ELF-1 (cell line): ENCODE measurements around the gene ANKRD65.
"Not testable (repeated sequence)": the region's sequence is repeated elsewhere in the genome, so short reads cannot be mapped to it uniquely, and the experiment has no call there.

Experiments used
- DNase-seq: peaks from one replicate; pipeline ENCODE4 v3.0.0-alpha.2; 2016; ENCODE audit warnings: low read depth, low spot score

Gene ANKRD65

DNA sequence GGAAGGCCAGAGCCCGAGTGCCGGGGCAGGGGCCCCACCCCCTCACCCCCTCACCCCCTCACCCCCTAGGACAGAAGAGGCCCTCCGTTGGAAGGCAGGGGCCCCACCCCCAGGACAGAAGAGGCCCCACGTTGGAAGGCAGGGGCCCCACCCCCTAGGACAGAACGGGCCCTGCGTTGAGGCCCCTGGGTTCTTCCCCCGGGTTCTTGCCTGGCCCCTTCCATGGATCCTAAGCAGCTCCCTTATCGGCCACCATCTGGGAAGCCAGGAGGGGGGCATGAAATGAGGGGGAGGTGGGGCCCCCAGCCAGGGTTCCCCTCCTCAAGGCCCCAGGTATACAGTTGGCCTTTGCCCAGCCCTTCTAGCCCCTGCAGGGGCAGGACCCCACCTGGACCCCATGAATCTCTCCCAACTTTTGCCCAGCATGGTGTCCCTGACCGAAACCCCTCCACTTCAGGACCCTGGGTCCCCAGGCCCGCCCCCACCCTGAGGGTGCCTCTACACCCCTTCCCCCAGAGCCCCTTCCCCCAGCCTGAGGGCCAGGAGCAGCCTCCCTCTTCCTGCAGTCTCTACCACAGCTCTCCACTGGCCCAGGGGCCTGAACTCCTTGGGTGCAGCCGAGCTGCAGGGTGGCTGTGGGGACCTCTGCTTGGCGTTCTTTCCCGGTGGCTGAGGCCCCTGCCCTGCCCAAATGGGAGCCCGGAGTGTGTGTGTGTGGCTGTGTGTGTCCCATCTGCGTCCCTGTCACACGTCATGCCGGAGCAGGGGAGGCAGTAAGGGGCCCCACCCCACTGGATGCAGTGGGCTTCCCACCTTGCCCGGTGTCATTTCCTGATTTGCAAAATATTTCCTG, 10.1 kb upstream of the ANKRD65 start:
- no peak for DNase-seq

DNA sequence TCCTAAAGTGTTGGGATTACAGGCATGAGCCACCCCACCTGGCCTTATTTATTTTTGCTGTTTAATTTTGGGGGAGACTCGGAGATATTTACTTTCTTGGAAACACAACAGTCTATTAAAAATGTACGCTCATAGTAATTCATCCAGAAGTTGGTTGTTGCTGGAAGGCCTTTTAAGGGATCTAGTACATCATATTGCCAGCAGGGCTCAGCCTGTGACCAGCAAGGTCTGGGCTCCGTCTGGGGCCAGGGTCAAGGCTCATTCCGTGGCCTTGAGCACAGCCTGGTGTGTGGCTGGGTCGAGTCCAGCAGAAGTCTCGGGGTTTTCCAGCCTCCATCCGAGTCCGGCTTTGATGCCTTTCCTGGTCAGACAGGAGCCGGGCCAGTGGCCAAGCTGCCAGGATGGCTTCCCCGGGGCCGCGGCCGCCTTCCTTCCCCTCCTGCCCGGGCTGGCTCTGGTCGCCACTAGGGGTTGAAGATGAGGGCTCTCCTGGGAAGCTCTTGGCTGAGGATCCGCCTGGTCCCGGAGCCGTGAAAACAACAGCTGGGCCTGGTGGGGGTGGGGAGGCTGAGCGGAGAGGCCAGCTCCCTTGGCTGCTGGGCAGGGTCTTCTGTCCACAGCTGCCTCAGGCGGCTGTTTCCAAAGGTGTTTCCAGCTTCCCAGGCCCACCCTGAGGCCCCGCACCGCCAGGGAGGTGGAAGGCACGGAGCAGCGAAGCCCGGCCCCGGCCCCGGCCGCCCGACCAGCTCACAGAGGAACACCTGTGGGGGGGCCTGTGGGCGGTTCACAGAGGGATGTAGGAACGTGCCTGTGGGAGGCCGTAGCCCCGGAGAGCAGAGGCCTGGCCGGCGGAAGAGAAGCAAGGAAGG, 9.3 kb upstream of the ANKRD65 start:
- DNase-seq = peak; percentile 86

DNA sequence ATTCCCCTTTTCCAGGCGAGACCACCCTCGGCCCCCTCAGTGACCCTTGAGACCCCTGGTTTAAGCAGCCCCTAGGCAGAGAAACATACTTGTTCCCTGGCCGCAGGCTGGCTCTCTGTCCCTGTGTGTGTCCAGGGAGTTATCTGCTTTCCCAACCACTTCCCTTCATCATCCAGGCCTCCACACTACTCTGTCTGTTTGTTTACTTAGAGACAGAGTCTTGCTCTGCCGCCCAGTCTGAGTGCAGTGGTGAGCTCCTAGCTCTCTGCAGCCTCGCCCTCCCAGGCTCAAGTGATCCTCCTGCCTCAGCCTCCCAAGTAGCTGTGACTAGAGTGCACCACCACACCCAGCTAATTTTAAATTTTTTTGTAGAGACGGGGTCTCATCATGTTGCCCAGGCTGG, 8.6 kb upstream of the ANKRD65 start:
- DNase-seq = no peak

DNA sequence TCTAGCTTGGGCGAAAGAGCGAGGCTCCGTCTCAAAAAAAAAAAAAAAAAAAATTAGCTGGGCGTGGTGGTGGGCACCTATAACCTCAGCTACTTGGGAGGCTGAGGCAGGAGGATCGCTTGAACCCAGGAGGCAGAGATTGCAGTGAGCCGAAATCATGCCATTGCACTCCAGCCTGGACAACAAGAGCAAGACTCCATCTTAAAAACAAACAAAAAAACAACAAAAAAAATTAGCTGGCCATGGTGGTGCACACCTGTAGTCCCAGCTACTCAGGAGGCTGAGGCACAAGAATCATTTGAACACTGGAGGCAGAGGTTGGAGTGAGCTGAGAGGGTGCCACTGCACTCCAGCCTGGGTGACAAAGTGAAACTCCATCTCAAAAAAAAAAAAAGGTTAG, 7.9 kb upstream of the ANKRD65 start:
- DNase-seq = not testable (repeated sequence)

DNA sequence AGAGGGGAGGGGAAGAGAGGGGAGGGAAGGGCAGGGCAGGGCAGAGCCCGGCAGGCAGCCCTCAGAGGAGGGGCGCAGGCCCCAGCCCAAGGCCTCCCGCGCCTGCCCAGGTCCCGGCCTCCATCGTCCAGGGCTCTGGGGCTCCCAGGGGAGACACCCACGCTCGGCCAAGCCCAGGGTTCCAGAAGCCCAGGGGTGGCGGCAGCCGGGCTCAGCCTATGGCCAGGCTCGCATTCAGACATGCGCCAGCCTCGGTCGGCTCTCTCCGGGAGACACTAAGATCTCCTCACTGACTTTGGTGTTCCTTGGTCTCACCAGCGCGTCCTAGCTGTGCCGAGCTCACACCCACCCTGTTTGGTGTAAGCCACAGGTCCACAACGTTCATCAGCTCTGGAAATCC, 7.1 kb upstream of the ANKRD65 start:
- DNase-seq = no peak

DNA sequence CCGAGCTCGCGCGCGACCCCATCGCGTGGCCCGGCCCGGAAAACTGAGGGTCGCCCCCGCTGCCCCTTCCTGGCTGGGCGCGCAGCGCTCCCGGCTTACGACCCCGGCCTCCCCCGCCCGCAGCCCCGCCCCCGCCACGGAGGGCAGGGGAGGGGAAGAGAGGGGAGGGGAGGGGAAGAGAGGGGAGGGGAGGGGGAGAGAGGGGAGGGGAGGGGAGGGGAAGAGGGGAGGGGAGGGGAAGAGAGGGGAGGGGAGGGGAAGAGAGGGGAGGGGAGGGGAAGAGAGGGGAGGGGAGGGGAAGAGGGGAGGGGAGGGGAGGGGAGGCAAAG, 6.7 kb upstream of the ANKRD65 start:
- no peak for DNase-seq

DNA sequence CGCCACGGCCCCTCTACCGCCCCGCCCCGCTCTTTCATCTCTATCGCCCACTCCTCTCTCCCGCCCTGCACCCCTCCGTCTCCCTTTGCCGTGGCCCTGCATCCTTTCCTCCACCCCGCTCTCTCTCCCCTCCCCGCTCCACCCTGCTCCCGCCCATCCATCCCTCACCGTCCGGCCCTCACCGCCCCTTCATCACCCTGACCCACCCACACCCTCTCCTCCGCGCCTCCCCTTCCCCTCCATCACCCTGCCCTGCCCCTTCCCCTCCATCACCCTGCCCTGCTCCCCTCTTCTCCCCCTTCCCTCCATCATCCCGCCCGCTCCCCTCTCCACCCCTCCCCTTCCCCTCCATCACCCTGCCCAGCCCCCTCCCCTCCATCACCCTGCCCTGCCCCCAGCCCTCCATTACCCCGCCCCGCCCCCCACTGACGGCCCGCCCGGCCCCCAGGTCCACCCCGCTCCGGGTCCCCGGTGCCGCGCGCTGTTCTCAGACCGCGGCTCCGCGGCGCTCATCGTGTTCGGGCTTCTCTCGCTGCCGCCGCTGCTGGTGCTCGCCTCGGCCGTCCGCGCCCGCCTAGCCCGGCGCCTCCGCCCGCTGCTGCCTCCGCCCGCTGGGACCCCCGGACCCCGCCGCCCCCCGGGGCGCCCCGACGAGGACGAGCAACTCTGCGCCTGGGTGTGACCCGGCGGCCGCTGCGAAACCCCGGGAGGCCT, 6.2 kb upstream of the ANKRD65 start:
- DNase-seq = no peak

DNA sequence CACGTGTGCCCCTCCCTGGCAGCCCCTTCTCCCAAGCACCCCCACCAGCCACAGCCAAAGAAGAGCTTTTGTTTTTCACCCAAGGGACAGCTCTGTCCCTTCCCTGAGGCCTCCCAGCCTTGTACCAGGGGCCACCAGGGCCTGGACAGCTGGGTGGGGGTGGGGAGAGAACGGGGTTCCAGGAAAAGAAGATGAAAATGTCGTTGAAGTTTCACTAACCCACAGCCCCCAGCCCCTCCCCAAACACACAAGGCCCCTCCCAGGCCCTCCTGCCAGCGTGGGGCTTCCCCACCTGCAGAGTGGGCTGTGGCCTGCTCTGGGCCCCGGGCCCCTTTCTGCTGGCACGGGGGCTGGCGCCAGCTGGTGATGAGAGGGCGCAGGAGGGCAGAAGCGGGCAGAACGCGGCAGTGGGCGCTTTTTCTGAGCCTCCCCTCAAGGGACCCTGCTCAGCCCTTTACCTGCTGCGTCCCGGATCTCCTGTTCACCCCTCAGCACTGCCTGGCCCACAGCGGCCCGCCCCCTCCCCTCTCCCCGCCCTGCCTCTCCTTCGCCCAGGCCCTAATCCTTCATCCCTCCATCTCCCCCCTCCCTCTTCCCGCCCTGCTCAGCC, 5.5 kb upstream of the ANKRD65 start:
- peak; percentile 16 for DNase-seq

DNA sequence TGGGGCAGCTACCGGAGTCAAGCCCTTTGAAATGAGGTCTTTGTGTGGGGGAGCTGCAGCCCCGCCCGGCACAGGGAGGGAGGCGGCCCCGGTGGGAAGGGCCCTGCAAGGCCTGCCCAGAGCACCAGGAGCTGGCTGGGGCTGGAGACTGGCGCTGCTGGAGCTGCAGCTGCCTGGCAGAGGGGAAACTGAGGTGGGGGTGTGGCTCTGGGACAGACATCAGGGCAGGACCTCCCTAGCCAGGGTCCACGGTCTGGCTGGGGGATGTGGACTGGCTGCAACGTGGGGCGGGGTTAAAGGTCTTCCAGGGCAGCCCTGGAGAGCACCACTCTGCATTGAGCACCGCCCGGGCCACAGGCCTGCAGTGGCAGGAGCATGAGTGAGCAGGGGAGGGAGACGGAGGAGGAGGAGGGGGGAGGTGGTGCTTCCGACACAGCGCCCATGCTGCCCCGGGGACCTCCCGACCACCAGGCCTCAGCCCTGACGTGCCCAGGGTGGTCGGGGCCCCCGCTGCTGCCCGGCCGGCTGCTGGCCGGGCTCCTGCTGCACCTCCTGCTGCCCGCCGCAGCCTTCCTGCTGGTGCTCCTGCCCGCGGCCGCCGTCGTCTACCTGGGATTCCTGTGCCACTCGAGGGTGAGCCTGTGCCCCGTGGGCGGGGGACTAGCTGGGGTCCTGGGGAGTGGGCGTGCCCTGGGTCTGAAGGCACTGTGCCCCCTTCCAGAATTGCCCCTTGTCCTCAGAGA, 4.8 kb upstream of the ANKRD65 start:
- DNase-seq = no peak

DNA sequence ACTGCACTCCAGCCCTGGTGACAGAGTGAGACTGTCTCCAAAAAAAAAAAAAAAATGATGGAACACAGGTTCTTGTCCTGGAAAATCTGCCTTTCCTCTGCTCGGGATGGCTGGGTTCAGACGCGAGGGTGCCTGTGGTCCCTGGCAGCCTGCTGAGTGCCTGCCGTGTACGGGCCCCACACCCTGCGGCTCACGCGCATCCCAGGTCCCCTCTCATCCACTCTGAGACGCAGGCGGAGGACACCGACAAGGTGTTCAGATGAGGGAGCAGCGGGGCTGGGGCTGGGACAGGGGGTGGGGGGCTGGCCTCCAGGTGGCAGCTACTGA, 4.3 kb upstream of the ANKRD65 start:
- DNase-seq = no peak

DNA sequence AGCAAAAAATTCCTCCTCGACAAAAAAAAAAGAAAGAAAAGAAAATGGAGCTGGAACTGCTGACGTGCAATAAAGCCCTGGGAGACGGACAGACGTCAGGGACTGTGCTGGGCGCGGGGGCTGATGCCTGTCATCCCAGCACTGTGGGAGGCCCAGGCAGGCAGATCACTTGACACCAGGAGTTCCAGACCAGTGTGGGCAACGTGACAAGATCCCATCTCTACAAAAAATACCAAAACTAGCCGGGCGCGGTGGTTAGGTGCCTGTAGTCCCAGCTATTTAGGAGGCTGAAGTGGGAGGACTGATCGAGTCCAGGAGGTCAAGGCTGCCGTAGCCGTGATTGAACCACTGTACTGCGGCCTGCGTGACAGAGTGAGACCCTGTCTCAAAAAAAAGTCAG, 3.6 kb upstream of the ANKRD65 start:
- no peak for DNase-seq

DNA sequence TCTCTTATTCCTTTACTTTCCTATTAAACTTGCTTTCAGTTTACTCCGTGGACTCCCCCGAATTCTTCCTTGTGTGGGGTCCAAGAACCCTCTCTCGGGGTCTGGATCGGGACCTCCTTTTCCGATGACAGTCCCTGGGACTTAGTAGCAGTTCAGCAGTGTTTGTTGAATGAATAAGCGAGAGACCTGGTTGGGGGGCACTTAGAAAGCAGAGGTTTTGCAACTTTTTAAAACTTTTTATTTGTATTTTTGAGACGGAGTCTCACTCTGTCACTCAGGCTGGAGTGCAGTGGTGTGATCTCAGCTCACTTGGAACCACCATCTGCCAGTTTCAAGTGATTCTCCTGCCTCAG, 2.1 kb upstream of the ANKRD65 start:
- no peak for DNase-seq

DNA sequence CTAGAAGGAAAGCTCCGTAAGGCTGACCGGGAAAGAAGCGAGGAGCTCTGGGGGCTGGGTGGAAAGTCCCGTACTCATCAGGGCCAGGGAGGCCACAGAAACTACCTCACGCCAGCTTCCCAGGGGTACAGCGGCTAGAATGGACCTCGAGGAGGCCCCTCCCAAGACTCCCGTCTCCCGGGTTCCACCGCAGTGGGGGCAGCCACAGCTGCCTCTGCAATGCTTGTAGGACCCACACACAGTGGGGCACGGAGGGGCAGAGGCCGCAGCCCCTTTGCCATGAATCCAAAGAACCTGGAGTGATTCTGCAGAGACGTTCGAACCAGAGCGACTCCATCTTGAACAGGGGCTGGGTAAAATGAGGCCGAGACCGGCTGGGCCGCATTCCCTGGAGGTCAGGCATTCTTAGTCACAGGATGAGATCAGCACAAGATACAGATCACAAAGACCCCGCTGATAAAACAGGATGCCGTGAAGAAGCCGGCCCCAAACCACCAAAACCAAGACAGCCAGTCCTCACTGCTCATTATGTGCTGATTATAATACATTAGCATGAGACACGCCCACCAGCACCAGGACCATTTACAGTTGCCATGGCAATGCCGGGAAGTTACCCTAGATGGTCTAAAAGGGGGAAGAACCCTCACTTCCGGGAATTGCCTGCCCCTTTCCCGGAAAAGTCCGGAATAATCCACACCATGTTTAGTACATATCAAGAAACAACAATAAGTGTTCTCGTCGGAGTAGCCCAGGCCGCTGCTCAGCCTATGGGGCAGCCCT, 1.6 kb upstream of the ANKRD65 start:
- peak; percentile 93 for DNase-seq

DNA sequence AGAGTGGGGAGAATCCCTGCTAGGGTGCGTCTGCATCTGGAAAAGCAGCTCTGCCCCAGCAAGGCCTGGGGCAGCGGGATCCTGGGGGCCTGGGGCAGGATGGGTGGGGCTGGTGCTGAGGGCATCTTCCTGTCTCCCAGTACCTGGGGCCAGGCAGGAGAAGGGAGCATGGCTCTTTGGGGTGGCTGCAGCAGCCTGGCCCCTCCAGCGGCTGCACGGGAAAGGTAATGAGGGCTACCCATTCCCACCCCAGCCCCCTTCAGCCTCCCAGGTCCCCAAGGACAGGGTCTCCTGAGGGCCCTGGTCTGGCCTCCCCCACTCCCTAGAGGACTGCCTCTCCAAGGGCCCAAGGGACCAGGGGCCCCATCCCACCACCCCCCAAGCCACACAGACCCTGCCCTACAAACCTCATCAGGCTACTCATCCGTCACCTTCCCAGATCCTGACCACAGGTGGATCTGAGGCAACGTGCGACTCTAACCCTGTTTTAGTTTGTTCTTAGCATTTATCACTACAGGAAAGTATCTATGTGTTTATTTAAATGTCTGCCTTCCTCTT, 910 bp upstream of the ANKRD65 start:
- DNase-seq = no peak

DNA sequence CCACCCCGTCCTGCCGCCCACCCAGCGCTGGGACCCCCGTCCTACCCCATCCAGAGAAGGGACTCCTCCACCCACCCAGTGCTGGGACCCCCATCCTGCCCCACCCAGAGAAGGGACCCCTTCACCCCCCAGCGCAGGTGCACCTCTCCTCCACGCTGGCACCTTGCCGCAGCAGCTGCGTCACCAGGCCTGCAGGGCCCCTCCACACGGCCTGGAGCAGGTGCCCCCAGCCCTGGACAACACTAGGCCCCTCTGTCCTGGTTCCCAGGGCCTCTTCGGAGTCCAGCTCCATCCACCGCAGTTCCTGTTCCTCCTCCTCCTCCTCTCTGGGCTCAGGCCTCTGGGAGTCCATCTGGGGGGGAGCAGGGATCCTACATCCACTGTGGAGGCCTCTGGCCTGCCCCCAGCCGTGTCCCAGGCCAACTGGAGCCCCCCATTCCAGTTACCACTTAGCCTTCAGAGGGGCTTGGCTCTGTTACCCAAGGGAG, 378 bp downstream of the ANKRD65 start:
- DNase-seq = no peak

DNA sequence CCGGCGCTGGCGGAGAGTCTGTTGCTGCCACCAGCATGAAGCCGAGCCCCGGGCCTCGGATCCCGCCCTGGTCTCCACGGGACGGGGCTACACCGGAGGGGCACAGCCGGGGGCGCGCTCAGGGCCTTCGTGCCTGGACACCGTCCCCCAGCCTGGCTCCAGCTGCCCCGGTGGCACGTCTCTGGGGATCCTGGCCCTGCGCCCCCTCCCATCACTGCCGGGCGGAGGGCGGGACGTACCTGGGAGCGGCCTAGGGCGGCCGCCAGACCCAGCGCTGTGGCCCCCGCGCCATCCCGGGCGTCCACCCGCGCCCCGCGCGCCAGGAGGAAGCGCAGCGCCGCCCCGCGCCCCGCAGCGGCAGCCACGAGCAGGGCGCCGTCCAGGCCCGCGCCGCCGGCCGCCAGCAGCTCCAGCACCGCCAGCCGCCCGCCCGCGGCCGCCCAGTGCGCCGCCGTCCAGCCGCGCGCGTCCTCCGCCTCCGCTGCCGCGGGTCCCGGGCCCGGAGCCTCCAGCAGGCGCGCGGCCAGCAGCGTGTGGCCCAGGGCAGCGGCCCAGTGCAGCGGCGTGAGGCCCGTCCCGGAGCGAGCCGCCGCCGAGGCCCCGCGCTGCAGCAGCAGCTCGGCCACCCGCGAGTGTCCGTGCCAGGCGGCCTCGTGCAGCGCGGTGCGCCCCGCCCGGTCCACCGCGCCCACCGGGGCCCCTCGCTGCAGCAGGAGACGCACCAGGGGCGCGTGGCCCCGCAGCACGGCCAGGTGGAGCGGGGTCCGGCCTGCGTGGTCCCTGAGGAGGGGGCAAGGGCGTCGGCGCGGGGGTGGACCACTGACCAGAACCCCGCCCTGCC, 1.0 kb downstream of the ANKRD65 start:
- DNase-seq = no peak

DNA sequence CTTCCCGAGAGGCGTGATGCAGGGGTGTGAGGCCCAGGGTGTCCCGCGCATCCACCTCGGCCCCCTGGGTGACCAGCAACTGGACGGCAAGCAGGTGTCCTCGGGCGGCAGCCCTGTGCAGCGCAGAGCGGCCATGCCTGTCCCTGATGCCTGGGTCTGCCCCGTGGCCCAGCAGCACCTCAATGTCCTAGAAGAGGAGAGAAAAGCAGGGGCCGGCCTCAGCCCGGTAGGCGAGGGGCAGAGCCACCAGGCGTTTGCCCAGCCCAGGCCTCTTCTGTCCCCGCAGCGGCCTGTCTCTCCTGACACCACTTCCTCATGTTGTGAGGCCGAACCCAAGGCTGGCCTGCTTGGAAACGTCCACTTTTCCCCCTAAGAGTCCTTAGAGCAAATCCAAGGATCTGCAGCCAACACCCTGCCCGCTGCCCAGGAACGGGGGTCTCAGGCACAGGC, 1.7 kb downstream of the ANKRD65 start:
- DNase-seq = no peak

DNA sequence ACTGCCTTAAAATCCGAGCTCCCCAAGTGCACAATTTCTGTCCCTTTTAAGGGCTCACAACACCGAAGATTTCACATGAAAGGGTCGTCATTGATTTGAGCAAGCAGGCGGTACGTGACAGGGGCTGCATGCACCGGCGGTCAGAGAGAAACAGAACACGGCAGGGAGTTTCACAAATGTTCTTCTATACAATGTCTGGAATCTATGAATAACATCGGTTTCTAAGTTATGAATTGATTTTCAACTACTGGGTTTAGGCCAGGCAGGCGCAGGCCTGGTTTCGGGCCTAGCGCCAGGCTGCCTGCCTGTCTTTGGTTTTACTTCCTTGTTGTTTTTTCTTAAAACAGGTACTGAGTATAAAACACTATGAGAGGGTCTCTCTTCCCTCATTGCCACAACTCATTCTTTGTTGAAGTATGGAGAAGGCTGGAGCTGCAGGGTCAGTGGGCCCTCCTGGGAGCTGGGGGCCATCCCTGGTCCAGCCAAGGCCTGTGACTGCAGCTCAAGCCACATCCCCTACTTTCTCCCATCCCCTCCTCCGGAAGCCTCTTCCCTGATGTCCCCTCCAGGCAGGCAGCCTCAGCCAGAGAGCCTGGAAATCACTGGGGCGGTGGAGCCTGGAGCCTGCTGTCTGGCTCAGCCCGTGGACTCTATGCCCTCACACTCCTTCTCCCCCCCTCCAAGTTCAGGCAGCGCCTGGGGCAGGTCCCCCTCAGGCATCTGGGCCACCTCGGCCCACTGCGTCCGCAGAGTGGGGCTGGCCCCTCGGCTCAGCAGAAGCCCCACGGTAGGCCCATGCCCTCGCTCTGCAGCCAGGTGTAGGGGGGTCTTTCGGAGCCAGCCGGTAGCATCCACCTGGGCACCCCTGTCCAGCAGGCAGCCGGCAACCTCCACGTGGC, 2.4 kb downstream of the ANKRD65 start:
- DNase-seq = no peak
